ENCODE results near the gene HOXC12. TPM values are rescaled to one million over a fixed set of nuclear protein-coding genes. Genes with fewer than 3 reads are reported as not detected.
A peak's percentile ranks its signal among the peaks of the same experiment; 100 is the strongest.

The HOXC12 gene
- total and polyA plus RNA-seq, 2 of the 8 experiments (the other 6 are each of a cell fraction or from before 2014, with no cell fraction given): not detected

DNA sequence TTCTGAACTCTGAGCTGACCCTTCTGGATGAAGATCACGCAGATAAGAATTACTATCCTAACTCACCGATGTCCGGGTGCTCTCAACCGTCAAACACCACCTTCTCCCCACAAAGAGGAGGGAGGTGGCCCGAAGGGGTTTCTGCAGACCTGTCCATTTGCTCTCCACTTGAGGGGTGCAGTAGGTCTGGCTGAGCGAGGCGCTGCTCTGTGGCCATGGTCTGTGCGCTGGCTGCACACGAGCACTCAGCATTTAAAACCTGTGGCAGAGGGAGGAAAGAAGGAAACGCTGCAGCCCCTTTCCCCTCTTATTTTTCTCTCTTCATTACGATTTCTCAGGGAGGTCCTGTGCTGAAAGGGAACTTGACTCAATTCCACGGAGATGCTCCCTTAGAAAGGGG lies 17.6 kb upstream of the HOXC12 start:
- peak overlapping the region; percentile 60; the same call in 1 of the 2 replicates for H2BK12ac ChIP-seq (ENCODE audit: low read depth, low read length)
- H3K4me3 ChIP-seq (ENCODE audit: extremely low read depth in 1 of 4, insufficient read depth in 2 of 4, low read depth in 3 of 4, low read length in 4 of 4): no peak overlapping the region
- H3K4ac ChIP-seq (replicated peaks; ENCODE audit: insufficient read length, low read depth, low read length): no peak overlapping the region
- peaks cover 0 to 6% (median 5%) of the 10 kb centered on the region in 4 experiments; a peak in 4 of 7 replicates for H3K4me1 ChIP-seq (replicated peaks in 1 of 4; ENCODE audit: control insufficient read depth in 3 of 4, insufficient read depth in 4 of 4, low read length in 3 of 4)
- H2AK5ac ChIP-seq (ENCODE audit: low read depth, low read length): no peak overlapping the region
- H2BK20ac ChIP-seq (ENCODE audit: low read length): no peak overlapping the region
- H3K4me2 ChIP-seq (ENCODE audit: insufficient read depth in 1 of 2, low read depth in 2 of 2, low read length in 2 of 2): no peak overlapping the region; a peak in 1 of 4 replicates
- no peak overlapping the region for H4K5ac ChIP-seq (ENCODE audit: insufficient read length, low read depth, low read length)
- 33% methylated on average over 11 of the region's 12 CpGs; no CpG with 5 or more reads in 1 of the 2 experiments for WGBS, 2 experiments (ENCODE audit: extremely low coverage in 1 of 2, insufficient coverage in 1 of 2, insufficient read length in 1 of 2, insufficient replicate concordance in 2 of 2, low coverage in 1 of 2, low lambda C conversion rate in 2 of 2, missing lambda C conversion rate in 1 of 2)
- no peaks in the 10 kb centered on the region; the same call in 1 of the 2 replicates for H3K23me2 ChIP-seq (ENCODE audit: low read depth, low read length)
- no peak overlapping the region for H3K23ac ChIP-seq (ENCODE audit: insufficient read length)
- no peak overlapping the region for H3K14ac ChIP-seq (ENCODE audit: insufficient read length)
- ChIA-PET POLR2A (ENCODE audit: partially characterized antibody) (interaction anchor here (3.0 kb wide), 1 partner anchor 15 kb away, joined by 12 read pairs; no protein-coding TSS in a partner anchor), CTCF (ENCODE audit: partially characterized antibody) (interaction anchor here (0.6 to 1.9 kb wide), 3 partner anchors 28 to 265 kb away, joined by 3 to 5 read pairs (median 4); no protein-coding TSS in a partner anchor)
- H3K36me3 ChIP-seq (ENCODE audit: control insufficient read depth in 2 of 4, insufficient read depth in 4 of 4, low read length in 3 of 4): peaks cover 0 to 6% (median 0%) of the 10 kb centered on the region in 4 experiments; a peak in 1 of 8 replicates
- FAIRE-seq (no peak), DNase-seq (ENCODE audit: low read depth in 1 of 2, low spot score in 2 of 2) (peak in 1 of 2 experiments; percentile 41)
- no peak for TF ChIP-seq KDM4A (IDR thresholded peaks at IDR 0.05; ENCODE audit: low read depth, low read length, severe bottlenecking)
- no peak for TF ChIP-seq MAFK (IDR thresholded peaks at IDR 0.05; ENCODE audit: low read depth, low read length)
- TF ChIP-seq JUND (IDR thresholded peaks at IDR 0.05; ENCODE audit: low read length): no peak
- peak; percentile 76 for TF ChIP-seq RNF2 (IDR thresholded peaks at IDR 0.05; ENCODE audit: borderline replicate concordance, low read depth, low read length, missing control alignments, poor library complexity, severe bottlenecking)
- no peak for TF ChIP-seq CBX5 (IDR thresholded peaks at IDR 0.05; ENCODE audit: low read depth, low read length)
- TF ChIP-seq CTBP2 (IDR thresholded peaks at IDR 0.05; ENCODE audit: borderline replicate concordance, insufficient read depth, insufficient read length, low read length): no peak
- peak; percentile 39; the same call in 1 of the 2 replicates for TF ChIP-seq SUZ12 (IDR thresholded peaks at IDR 0.05; ENCODE audit: low read length)
- H3K56ac ChIP-seq (replicated peaks; ENCODE audit: insufficient read length, low read depth, low read length): no peak overlapping the region
- no peaks in the 10 kb centered on the region for H3K79me2 ChIP-seq (ENCODE audit: control insufficient read depth in 1 of 2, insufficient read depth in 2 of 2, low read length in 2 of 2)
- no peak overlapping the region for H2BK15ac ChIP-seq (ENCODE audit: low read length)
- no peak overlapping the region for H2AFZ ChIP-seq (ENCODE audit: low read length)
- H4K8ac ChIP-seq (ENCODE audit: extremely low read depth, insufficient read depth, low read length): no peak overlapping the region
- no peak overlapping the region for H2BK5ac ChIP-seq (ENCODE audit: low read depth, low read length)
- H4K91ac ChIP-seq (replicated peaks; ENCODE audit: insufficient read length, low read length): no peak overlapping the region
- H3K9ac ChIP-seq (replicated peaks in 1 of 4; ENCODE audit: extremely low read depth in 1 of 4, low read depth in 3 of 4, low read length in 3 of 4): no peak overlapping the region
- no peak overlapping the region for H3K27ac ChIP-seq (ENCODE audit: low read depth, low read length)
- no peak overlapping the region for H2BK120ac ChIP-seq (replicated peaks; ENCODE audit: low read depth, low read length)
- H3K27me3 ChIP-seq (replicated peaks in 1 of 4; ENCODE audit: control insufficient read depth in 3 of 4, extremely low read depth in 1 of 4, insufficient read depth in 3 of 4, low read length in 3 of 4): peaks cover 91 to 100% (median 98%) of the 10 kb centered on the region in 4 experiments
- H4K20me1 ChIP-seq (replicated peaks in 1 of 2; ENCODE audit: control insufficient read depth in 1 of 2, insufficient read depth in 2 of 2, low read length in 2 of 2): peaks cover 12 to 29% of the 10 kb centered on the region in 2 experiments
- no peak overlapping the region for H3K18ac ChIP-seq (ENCODE audit: extremely low read depth, low read length)
- H3K9me3 ChIP-seq (ENCODE audit: insufficient read depth in 2 of 2, low read depth in 1 of 2, low read length in 1 of 2): no peaks in the 10 kb centered on the region
- H3K79me1 ChIP-seq (ENCODE audit: low read depth, low read length): no peaks in the 10 kb centered on the region

Measured in H1 (cell line).